ENCODE measurements around the gene PTGR3.

DNA sequence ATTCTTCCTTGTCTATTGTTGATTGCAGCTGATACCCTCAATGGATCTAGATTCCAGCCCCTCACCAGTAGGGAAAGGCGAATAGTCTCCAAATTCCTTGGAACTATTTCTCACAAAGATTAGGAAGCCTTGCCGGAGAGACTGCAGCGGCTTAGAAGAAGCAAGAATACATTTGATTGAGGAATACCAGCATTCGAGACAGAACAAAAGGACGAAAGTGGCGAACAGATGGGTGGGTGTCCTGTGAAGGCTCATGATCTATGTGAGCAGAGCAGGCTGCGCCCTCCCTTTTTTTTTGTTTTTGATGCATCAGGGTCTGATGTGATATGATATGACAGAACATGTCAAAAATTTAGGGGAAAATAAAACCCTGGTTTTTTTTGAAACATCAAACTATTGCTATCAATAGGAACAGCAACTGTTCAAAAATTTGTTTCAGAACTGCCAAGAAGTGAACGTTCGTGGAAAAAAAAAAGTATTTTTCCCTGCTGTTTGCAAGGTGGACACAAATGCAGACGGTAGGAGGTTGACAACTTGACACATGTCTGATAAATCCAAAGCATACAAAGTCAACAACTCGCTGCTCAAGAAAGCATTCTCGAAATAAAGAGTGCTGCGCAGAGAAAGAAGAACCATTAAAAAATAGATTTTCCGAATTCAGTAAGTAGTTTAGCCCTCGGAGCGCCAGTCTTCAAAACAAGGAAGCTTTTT, 49.1 kb downstream of the PTGR3 start:
- TF ChIP-seq, protein P1, sequence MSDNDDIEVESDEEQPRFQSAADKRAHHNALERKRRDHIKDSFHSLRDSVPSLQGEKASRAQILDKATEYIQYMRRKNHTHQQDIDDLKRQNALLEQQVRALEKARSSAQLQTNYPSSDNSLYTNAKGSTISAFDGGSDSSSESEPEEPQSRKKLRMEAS (IDR thresholded peaks at IDR 0.05) = no peak
- no peak for TF ChIP-seq RAD21 (IDR thresholded peaks at IDR 0.05; ENCODE audit: low read depth)
- no peak for TF ChIP-seq YY1 (IDR thresholded peaks at IDR 0.05; ENCODE audit: low read depth)
